Measurements from ENCODE around the gene FGL2.
"Not testable (repeated sequence)": the region's sequence is repeated elsewhere in the genome, so short reads cannot be mapped to it uniquely, and the experiment has no call there.

FGL2 gene

GRCh38 chr7:77155601-77156377, 43.8 kb downstream of the FGL2 start:
- DNase-seq (ENCODE audit: low read depth): not testable (repeated sequence)

- not testable (repeated sequence) for DNase-seq (ENCODE audit: low read depth)
Observed at GRCh38 chr7:77154917-77155464, 44.6 kb downstream of the FGL2 start.

GRCh38 chr7:77152232-77152631, 47.4 kb downstream of the FGL2 start:
- DNase-seq (ENCODE audit: low read depth): not testable (repeated sequence)

All from activated T-helper 1 cell treated with Interleukin-2 at 50 U/mL for 16 hours (primary cell).